ENCODE data around the gene PGAP6. TPM values are rescaled to one million over a fixed set of nuclear protein-coding genes. Genes with fewer than 3 reads are reported as not detected.

Gene PGAP6, protein sequence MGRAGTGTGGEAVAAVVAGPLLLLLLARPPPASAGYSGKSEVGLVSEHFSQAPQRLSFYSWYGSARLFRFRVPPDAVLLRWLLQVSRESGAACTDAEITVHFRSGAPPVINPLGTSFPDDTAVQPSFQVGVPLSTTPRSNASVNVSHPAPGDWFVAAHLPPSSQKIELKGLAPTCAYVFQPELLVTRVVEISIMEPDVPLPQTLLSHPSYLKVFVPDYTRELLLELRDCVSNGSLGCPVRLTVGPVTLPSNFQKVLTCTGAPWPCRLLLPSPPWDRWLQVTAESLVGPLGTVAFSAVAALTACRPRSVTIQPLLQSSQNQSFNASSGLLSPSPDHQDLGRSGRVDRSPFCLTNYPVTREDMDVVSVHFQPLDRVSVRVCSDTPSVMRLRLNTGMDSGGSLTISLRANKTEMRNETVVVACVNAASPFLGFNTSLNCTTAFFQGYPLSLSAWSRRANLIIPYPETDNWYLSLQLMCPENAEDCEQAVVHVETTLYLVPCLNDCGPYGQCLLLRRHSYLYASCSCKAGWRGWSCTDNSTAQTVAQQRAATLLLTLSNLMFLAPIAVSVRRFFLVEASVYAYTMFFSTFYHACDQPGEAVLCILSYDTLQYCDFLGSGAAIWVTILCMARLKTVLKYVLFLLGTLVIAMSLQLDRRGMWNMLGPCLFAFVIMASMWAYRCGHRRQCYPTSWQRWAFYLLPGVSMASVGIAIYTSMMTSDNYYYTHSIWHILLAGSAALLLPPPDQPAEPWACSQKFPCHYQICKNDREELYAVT
- total RNA-seq = 62.1 and 67.1 TPM in 2 replicates

DNA sequence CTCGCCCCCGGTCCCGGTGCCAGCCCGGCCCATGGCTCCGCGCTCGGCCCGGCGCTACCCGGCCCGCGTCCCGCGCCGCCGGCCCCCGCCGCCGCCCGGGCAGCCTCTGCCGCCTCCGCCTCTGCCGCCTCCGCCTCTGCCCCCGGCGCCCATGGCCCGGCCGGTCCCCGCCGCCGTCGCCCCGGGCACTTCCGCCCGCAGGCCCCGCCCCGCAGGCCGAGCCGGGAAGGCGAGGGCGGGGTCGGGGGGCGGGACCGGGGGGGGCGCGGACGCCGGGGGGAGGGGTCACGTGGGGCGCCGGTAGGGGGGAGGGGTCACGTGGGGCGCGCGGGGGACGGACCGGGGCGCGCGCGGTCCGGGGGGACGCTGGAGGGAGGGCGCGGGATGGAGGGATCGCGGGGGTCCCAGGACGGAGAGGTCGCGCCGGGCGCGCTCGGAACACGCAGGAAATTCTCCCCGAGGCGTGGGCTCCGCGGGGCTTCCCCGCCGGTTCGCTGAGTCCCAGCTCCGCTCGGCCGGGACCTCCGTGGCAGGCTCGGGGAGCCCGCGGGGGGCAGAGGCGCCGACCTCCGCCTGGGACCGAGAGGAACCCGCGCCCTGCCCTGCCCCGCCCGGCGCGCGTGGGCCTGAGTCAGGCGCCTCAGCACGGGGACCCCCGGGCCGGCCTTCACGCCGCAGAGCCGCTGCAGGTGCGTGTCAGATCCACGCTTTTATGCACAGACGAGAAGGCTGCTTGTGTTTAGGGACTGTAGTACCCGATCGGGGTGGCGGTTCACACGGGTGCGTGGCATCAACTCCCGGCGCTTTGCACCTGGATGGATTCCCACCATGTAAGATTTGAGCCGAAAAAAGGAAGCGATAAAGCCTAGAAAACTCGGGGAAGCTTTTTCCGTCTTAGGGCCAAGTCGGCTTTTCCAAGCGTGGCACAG is at the start of gene PGAP6:
TSS of gene PGAP6 (minus strand) at position 190 of the 929 bp plus-strand sequence. CDS start at position 33, 157 bp downstream.

DNA sequence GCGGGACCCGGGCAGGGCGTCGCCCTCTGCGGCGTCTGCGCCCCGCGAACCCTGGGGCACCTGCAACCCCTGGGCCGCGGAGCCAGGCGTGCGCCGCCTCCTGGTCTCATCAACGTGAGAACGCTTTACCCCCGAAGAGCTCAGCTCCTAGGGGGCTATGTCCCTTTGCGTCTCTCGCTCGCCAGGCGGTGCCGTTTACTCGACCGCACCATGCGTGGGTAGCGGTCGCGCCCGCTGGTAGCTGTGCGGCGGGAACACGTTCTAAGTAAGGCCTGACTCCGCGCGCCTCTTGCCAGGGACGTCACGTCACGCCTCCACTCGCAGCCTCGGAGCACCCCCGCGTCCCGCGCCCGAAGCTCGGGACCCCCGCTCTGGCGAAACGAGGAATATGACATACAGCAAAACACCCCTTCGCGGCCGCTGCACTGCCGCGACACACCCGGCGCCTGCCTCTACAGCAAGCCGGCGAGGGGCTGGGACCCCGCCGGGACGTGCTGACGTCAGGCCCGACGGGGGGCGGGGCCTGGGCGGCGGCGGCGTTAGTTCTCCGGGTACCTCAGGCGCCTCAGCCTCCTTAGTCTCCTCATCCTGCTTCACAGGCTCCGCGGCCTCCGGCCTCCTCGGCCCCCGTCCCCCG is 43.4 kb upstream of the PGAP6 start, which contains the start of gene RAB11FIP3:
TSS of gene RAB11FIP3 (plus strand) at position 568 of the 637 bp plus-strand sequence. CDS start 358 bp downstream, outside the sequence.

DNA sequence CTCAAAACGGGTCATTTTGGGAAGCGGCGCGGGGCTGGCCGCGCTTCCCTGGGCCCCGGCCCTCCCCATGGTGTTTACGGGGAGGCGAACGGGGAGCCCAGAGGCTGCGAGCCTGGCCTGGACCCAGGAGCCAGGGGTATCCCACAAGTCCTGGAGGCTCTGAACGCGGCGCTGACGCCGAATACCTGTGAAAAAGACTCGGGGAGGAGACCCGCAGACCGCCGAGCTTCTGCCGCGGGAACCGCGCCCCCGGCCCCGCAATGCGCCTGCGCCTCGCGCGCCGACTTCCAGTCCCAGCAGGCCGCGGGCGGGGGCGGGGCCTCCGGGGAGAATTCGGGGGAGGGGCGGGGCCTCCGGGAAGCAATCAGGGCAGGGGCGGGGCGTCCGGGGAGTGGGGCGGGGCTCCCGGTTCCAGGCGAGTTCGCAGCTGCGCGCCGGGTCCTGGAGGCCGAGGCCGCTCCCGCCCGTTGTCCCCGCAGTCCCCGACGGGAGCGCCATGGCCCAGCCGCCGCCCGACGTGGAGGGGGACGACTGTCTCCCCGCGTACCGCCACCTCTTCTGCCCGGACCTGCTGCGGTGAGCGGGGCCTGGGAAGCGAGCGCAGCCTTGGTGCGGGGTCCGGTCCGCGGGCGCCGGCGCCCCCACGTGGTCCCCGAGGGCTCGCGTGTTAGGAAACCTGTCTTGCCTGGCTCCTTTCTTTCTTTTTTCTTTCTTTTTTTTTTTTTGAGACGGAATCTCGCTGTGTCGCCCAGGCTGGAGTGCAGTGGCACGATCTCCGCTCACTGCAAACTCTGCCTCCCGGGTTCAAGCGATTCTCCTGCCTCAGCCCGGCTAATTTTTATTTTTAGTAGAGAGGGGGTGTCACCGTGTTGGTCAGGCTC is 19.9 kb upstream of the PGAP6 start, which contains the start of gene DECR2:
TSS of gene DECR2 (plus strand) at position 418 of the 881 bp plus-strand sequence. CDS start at position 497, 79 bp downstream.

DNA sequence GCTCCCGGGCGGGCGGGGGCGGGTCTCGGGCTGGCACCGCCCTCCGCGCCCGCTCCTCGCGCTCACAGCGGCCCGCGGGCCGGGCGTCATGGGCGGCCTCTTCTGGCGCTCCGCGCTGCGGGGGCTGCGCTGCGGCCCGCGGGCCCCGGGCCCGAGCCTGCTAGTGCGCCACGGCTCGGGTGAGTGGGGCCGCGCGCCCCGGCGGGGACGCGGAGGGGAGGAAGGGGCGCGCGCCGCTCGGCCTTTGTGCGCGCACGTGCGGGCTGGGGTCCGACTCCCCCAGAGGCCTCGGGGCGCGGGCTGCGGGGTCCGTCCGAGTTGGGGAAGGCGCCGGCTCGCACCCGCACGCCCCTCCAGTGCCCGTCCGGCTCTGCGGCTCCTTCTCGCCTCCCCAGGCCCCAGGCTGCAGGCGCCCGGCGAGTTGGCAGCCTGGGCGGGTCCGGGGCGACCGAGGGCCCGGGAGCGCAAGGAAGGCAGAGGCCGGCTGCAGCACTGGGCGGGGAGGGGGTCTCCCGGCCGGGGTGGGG is 15.4 kb upstream of the PGAP6 start, which contains the start of gene NME4:
TSS of gene NME4 (plus strand) at position 65 of the 527 bp plus-strand sequence. CDS start at position 89, 24 bp downstream.

DNA sequence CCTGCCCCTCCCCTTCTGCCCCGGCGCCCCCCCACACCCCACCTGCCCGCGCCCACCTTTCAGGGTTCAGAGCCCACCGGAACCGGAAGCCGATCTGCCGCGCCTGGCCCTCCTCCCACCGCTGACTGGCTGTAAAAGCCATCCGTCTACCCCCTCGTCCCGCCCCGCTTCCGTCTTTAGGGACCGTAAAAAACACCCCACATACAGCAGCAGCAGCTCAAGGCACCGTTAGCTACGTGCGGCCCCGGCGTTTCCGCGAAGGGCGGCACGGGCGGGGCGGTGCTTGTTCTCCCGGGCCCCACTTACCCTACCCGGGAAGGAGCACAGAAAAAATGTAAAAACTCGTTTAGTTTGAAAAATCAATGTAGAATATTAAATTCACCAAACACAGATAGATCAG is 11.3 kb downstream of the PGAP6 start, which contains the start of gene MRPL28:
TSS of gene MRPL28 (minus strand) at position 96 of the 400 bp plus-strand sequence. CDS start 320 bp downstream, outside the sequence.

DNA sequence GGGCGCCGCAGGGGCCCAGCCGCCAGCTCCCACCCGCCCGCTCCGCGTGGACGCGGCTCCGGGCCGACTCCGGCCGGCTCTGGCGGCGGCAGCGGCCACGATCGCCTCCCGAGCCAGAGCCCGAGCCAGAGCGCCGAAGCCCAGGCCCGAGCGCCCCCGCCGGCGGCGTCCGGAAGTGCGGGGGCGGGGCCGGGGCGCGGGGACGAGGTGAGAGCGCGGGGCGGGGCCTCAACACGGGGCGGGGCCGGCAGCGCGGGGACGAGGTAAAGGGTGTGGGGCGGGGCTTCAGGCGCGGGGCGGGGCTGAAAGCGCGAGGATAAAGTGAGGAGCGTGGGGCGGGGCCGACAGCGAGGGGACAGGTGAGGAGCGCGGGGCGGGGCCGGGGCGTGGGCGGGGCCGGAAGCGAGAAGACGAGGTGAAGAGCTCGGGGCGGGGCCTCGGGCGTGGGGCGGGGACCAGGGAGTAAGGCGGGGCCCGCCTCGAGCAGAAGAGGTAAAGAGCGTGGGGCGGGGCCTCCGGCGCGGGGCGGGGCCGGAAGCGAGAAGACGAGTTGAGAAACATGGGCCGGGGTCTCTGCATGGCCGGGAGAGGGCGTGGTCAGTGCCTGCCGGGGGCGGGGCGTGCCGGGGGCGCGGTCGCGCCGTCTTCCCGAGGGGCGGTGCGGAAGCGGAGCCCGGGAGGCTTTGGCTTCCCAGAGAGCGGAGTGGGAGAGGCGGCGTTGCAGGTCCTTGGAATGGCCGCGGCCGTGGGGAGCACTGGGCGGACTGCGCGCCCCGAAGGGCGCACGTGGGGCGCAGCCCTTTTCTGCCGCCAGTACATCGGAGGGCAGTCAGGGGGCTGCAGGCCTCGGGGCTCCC is 29.0 kb downstream of the PGAP6 start, which contains the start of gene AXIN1:
TSS of gene AXIN1 (minus strand) at position 177 of the 857 bp plus-strand sequence. CDS start 5,698 bp downstream, outside the sequence.

Other genes starting within 250 kb of the PGAP6 start
- gene NPRL3, start 243.3 kb downstream of the PGAP6 start, total RNA-seq = 2.8 and 4.0 TPM in 2 replicates
- not detected in 2 replicates for gene HBZ, start 229.3 kb downstream of the PGAP6 start, total RNA-seq
- not detected in 2 replicates for gene HBM, start 216.0 kb downstream of the PGAP6 start, total RNA-seq
- gene HBA2, start 209.1 kb downstream of the PGAP6 start, total RNA-seq = not detected in 2 replicates
- not detected in 2 replicates for gene HBA1, start 205.3 kb downstream of the PGAP6 start, total RNA-seq
- gene HBQ1, start 201.5 kb downstream of the PGAP6 start, total RNA-seq = 0.17 and 0.33 TPM in 2 replicates
- 21.2 and 36.2 TPM in 2 replicates for gene LUC7L, start 152.5 kb downstream of the PGAP6 start, total RNA-seq
- gene FAM234A, start 147.2 kb downstream of the PGAP6 start, total RNA-seq = 35.3 and 41.0 TPM in 2 replicates
- under 0.01 and 0.33 TPM in 2 replicates for gene RGS11, start 106.0 kb downstream of the PGAP6 start, total RNA-seq
- not detected in 2 replicates for gene ARHGDIG, start 101.4 kb downstream of the PGAP6 start, total RNA-seq
- gene PDIA2, start 98.8 kb downstream of the PGAP6 start, total RNA-seq = 0.09 and 0.11 TPM in 2 replicates
- gene AXIN1, start 29.3 kb downstream of the PGAP6 start, total RNA-seq = 16.1 and 18.0 TPM in 2 replicates
- gene MRPL28, start 11.4 kb downstream of the PGAP6 start, total RNA-seq = 55.8 and 65.9 TPM in 2 replicates
- gene NME4, start 15.2 kb upstream of the PGAP6 start, total RNA-seq = 31.6 and 32.1 TPM in 2 replicates
- 10.2 and 13.8 TPM in 2 replicates for gene DECR2, start 19.9 kb upstream of the PGAP6 start, total RNA-seq
- gene RAB11FIP3, start 43.7 kb upstream of the PGAP6 start, total RNA-seq = 27.5 and 38.9 TPM in 2 replicates
- gene CAPN15, start 145.7 kb upstream of the PGAP6 start, total RNA-seq = 18.3 and 25.2 TPM in 2 replicates
- not detected in 2 replicates for gene PRR35, start 178.4 kb upstream of the PGAP6 start, total RNA-seq
- 2.2 and 2.3 TPM in 2 replicates for gene NHLRC4, start 185.0 kb upstream of the PGAP6 start, total RNA-seq
- 15.1 and 15.9 TPM in 2 replicates for gene PIGQ, start 188.0 kb upstream of the PGAP6 start, total RNA-seq
- 9.2 and 10.9 TPM in 2 replicates for gene RAB40C, start 208.1 kb upstream of the PGAP6 start, total RNA-seq
- gene WFIKKN1, start 249.0 kb upstream of the PGAP6 start, total RNA-seq = under 0.01 and 0.09 TPM in 2 replicates